Uterus (tissue), 4 donors: ENCODE data around the gene SNX13. TPM values are rescaled to one million over a fixed set of nuclear protein-coding genes. Genes with fewer than 3 reads are reported as not detected.

Source experiments
- DNase-seq, 2 donors: peaks; one replicate each; pipeline ENCODE4 v3.0.0-alpha.2; 2019 to 2020
- H3K27ac ChIP-seq, 2 donors: fragments of 200-600 bp; sonication (generic); 1 replicate in 1 of 2; 2 replicates in 1 of 2; pipeline ENCODE4 v1.5.1; 2016 to 2018
- H3K27me3 ChIP-seq, 2 donors: fragments of 200-600 bp; sonication (generic); one replicate each; pipeline ENCODE4 v1.5.1; 2018 to 2019; ENCODE audit warnings: control low read depth in 1 of 2
- H3K36me3 ChIP-seq, 2 donors: fragments of 200-600 bp; sonication (generic); one replicate each; pipeline ENCODE4 v1.5.1; 2019; ENCODE audit warnings: control low read depth in 1 of 2
- H3K4me1 ChIP-seq, 2 donors: fragments of 200-600 bp; sonication (generic); one replicate each; pipeline ENCODE4 v1.5.1; 2018 to 2019; ENCODE audit warnings: control low read depth in 1 of 2
- H3K4me3 ChIP-seq, 2 donors: fragments of 200-600 bp; sonication (generic); 1 replicate in 1 of 2; 2 replicates in 1 of 2; pipeline ENCODE4 v1.5.1; 2018 to 2019; ENCODE audit warnings: mild to moderate bottlenecking in 1 of 2
- H3K9me3 ChIP-seq, 2 donors: fragments of 200-600 bp; sonication (generic); one replicate each; pipeline ENCODE4 v1.5.1; 2019; ENCODE audit warnings: control low read depth in 1 of 2
- POLR2A ChIP-seq, 2 donors: fragments of 450-650 bp; IDR thresholded peaks; one replicate each; pipeline ENCODE4 v1.6.1; 2016; ENCODE audit warnings: antibody characterized with exemption in 2 of 2, mild to moderate bottlenecking in 1 of 2, moderate library complexity in 1 of 2
- intact Hi-C: fragments of 100-400 bp; cut with DNase I; formaldehyde crosslinking; loops from one replicate; pipeline ENCODE4 v1.15.1; 2023; ENCODE audit warnings: low total_unique reads
- total RNA-seq, 4 donors: library from RNA; depleted of rRNA in 3 of 4; stranded (reverse); fragments of >200 nt in 3 of 4; gene quantifications; one replicate each; pipeline versions ENCODE4 v1.1.0 to v1.2.4, GENCODE V29; 2014 to 2023
- TF ChIP-seq, protein P1 (sequence below), 4 experiments: fragments of 200-600 bp in 2 of 4; fragments of 450-650 bp in 2 of 4; sonication (generic) in 2 of 4; IDR thresholded peaks; one replicate each; pipeline ENCODE4 v1.5.1; 2016 to 2019; ENCODE audit warnings: antibody characterized with exemption in 4 of 4, mild to moderate bottlenecking in 2 of 4, moderate library complexity in 1 of 4
- donor health status: DM: yes; HTN: yes; CAD: no.

The SNX13 gene
- total RNA-seq, 4 donors from 2014 or later, result 26.9 to 222 (median 91.2) TPM

DNA sequence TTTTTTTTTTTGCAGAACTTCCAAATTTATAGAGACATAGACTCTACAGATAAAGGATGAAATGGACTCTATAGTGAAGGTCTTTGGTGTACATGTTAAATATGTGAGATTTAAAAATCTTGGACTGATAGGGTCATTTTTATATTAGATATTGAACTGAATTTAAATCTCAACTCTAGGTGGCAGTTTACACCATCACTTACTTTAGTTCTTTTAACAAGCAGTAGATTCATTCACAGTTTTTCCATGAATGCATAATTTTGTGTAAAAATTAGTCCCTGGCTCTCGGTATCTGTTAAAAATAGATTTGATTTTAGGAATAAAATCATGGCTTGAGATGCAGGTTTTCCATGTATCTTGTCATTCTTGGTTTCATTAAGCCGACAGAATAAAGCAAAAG is 31.1 kb upstream of the SNX13 start:
- no peaks in the 10 kb centered on the region for H3K27me3 ChIP-seq
- no peak overlapping the region for H3K27ac ChIP-seq
- no peaks in the 10 kb centered on the region for H3K4me1 ChIP-seq
- no peak overlapping the region for H3K4me3 ChIP-seq
- no peak for DNase-seq
- intact Hi-C loops, result no loop called here
- no peaks in the 10 kb centered on the region for H3K9me3 ChIP-seq
- TF ChIP-seq, protein P1, sequence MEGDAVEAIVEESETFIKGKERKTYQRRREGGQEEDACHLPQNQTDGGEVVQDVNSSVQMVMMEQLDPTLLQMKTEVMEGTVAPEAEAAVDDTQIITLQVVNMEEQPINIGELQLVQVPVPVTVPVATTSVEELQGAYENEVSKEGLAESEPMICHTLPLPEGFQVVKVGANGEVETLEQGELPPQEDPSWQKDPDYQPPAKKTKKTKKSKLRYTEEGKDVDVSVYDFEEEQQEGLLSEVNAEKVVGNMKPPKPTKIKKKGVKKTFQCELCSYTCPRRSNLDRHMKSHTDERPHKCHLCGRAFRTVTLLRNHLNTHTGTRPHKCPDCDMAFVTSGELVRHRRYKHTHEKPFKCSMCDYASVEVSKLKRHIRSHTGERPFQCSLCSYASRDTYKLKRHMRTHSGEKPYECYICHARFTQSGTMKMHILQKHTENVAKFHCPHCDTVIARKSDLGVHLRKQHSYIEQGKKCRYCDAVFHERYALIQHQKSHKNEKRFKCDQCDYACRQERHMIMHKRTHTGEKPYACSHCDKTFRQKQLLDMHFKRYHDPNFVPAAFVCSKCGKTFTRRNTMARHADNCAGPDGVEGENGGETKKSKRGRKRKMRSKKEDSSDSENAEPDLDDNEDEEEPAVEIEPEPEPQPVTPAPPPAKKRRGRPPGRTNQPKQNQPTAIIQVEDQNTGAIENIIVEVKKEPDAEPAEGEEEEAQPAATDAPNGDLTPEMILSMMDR (IDR thresholded peaks at IDR 0.05), result peak in 1 of 4 experiments; percentile 18
- no peak for TF ChIP-seq POLR2A (IDR thresholded peaks at IDR 0.05)
- H3K36me3 ChIP-seq, result no peaks in the 10 kb centered on the region

DNA sequence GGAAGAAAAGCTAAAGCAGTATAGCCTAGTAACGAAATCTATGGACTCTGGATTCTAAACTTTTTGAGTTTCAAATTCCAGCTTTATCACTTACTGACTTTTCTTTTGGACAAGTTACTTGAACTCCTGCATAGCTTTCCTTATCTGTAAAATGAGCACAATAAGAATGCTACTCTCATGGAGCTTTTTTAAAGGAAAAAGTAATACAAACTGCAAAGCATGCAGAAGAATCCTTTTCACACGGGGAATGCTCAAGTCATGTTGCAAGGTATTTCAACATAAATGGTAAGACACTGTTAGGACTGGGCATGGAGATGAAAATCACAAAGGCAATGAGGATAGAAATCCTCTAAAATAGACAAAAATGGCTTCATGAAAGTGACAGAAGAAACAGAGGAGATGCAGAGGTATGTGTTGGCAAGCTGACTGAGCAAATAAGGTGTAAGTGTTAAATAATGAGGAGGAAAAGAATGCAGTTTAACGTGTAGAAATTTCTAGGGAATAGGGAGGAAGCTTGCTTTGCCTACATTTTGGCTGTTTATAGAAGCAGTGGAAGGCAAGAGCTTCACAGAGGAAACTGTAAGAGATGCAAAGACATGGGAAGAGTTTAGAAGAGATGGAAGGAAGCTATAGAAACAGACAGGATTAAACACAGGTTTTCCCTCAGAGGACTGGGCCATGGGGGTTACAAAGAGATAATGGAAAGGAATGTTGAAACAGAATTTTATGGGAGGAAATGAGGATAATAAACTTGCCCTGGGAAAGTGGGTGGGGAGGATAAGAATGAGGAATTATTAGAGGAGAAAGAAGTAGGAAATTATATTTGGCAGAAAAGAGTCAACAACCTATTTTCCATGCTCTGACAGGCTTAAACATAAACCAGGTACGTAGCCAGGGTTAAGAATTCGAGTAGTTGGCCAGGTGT is 28.8 kb upstream of the SNX13 start:
- intact Hi-C loops, result no loop called here

DNA sequence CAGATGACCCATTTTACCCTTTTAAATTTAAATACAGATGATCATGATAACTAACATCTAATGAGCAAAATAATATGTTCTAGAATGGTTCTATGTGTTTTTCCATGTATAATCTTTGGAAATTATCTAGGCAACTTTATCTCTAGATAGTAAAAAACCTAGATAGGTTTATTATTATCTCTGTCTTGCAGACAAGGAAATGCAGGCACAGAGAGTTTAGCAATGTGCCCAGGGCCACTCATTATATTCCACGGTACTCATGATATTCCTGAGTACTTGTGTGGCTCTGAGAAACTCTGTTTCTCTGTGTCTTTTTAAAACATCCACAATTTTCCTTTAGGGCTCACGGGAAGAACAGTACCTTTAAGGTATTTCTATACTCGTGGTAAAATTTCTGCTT is 26.4 kb upstream of the SNX13 start:
- DNase-seq, result no peak
- no peaks in the 10 kb centered on the region for H3K9me3 ChIP-seq
- intact Hi-C loops, result no loop called here
- no peaks in the 10 kb centered on the region for H3K27me3 ChIP-seq
- H3K36me3 ChIP-seq, result no peaks in the 10 kb centered on the region
- H3K4me3 ChIP-seq, result no peak overlapping the region
- TF ChIP-seq POLR2A (IDR thresholded peaks at IDR 0.05), result no peak
- TF ChIP-seq, protein P1 (IDR thresholded peaks at IDR 0.05), result no peak
- H3K4me1 ChIP-seq, result no peaks in the 10 kb centered on the region
- no peak overlapping the region for H3K27ac ChIP-seq

More for the DNA sequence above, 28.8 kb upstream of the SNX13 start:
- no peaks in the 10 kb centered on the region for H3K9me3 ChIP-seq
- H3K36me3 ChIP-seq, result no peaks in the 10 kb centered on the region
- DNase-seq, result no peak
- no peaks in the 10 kb centered on the region for H3K4me1 ChIP-seq
- H3K27ac ChIP-seq, result no peak overlapping the region
- TF ChIP-seq, protein P1 (IDR thresholded peaks at IDR 0.05), result no peak
- TF ChIP-seq POLR2A (IDR thresholded peaks at IDR 0.05), result no peak
- no peaks in the 10 kb centered on the region for H3K27me3 ChIP-seq
- no peak overlapping the region for H3K4me3 ChIP-seq

DNA sequence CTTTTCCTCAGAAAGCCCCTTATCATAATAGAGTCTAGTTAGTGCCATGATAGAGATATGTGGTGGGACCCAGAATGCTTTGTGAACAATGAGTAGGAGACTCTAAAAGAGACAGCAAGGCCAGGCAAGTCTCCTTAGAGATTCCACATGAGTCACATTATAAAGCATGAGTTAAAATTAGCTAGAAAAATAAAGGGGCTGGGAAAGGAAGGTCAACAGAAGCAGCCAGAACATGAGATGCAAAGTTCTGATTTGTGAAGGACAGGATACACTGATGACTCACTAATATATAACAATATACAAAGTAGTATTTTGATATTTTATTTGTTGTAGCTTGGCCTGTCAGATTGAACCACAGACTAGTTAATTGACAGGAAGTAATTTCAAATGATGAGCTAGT is 25.3 kb upstream of the SNX13 start:
- no peaks in the 10 kb centered on the region for H3K4me1 ChIP-seq
- no peak overlapping the region for H3K27ac ChIP-seq
- H3K36me3 ChIP-seq, result no peaks in the 10 kb centered on the region
- TF ChIP-seq POLR2A (IDR thresholded peaks at IDR 0.05), result no peak
- TF ChIP-seq, protein P1 (IDR thresholded peaks at IDR 0.05), result no peak
- no peak for DNase-seq
- no peak overlapping the region for H3K4me3 ChIP-seq
- no peaks in the 10 kb centered on the region for H3K9me3 ChIP-seq
- H3K27me3 ChIP-seq, result no peaks in the 10 kb centered on the region
- intact Hi-C loops, result no loop called here

DNA sequence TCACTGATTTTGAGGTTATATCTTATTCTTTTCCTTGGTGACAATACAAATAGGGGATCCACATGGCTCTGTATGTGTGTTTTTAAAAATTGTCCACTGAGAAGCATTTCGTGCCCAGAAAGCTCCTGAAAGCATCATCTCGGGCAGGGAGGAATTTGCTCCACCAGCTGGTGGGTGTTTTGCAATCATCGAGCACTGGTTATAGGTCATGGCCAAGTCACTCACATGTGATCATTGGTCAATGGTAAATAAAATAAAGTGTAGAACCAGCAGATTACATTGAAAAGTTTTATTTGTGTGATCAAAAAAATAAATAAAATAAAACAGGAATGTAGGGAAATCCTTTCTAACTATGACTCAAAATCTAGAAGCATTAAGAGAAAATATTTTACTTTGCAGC is 23.0 kb upstream of the SNX13 start:
- Histone ChIP-seq H3K27ac (no peak overlapping the region), H3K27me3 (no peaks in the 10 kb centered on the region), H3K4me1 (no peaks in the 10 kb centered on the region), H3K4me3 (no peak overlapping the region), H3K9me3 (no peaks in the 10 kb centered on the region), H3K36me3 (no peaks in the 10 kb centered on the region)
- intact Hi-C loops, result no loop called here
- DNase-seq, result no peak
- no peak for TF ChIP-seq POLR2A (IDR thresholded peaks at IDR 0.05)
- TF ChIP-seq, protein P1 (IDR thresholded peaks at IDR 0.05), result no peak
